HepG2 (cell line): Measurements from ENCODE around the gene ORC4. TPM values are rescaled to one million over a fixed set of nuclear protein-coding genes. Genes with fewer than 3 reads are reported as not detected.

Source experiments
- FOSL2 ChIP-seq: sonication (generic); formaldehyde crosslinking; IDR thresholded peaks from 2 replicates; pipeline ENCODE4 v1.4.0; 2020; ENCODE audit warnings: missing genetic modification reagents
- FOXM1 ChIP-seq: sonication (generic); formaldehyde crosslinking; IDR thresholded peaks from 2 replicates; pipeline ENCODE4 v1.5.0; 2020; ENCODE audit warnings: missing genetic modification reagents
- GATAD2A ChIP-seq: IDR thresholded peaks from 2 replicates; pipeline ENCODE4 v1.6.1; 2016
- HNRNPL ChIP-seq: fragments of 200-400 bp; formaldehyde crosslinking; IDR thresholded peaks from 2 replicates; pipeline ENCODE4 v1.6.1; 2017; ENCODE audit warnings: mild to moderate bottlenecking, low read depth, low read length
- HNRNPUL1 ChIP-seq: fragments of 200-400 bp; formaldehyde crosslinking; IDR thresholded peaks from 2 replicates; pipeline ENCODE4 v1.6.1; 2017; ENCODE audit warnings: low read depth, mild to moderate bottlenecking, low read length, moderate library complexity
- KAT7 ChIP-seq: IDR thresholded peaks from 2 replicates; pipeline ENCODE4 v1.6.1; 2018; ENCODE audit warnings: borderline replicate concordance, missing compliant biosample characterization
- KDM1A ChIP-seq: IDR thresholded peaks from 2 replicates; pipeline ENCODE4 v1.6.1; 2016; ENCODE audit warnings: missing compliant biosample characterization
- KLF15 ChIP-seq: sonication (generic); formaldehyde crosslinking; IDR thresholded peaks from 2 replicates; pipeline ENCODE4 v1.8.1; 2023; ENCODE audit warnings: borderline replicate concordance, mild to moderate bottlenecking, inconsistent platforms, missing genetic modification reagents, mixed read lengths
- MAFG ChIP-seq: sonication (generic); formaldehyde crosslinking; IDR thresholded peaks from 2 replicates; pipeline ENCODE4 v1.5.1; 2020; ENCODE audit warnings: mild to moderate bottlenecking, missing genetic modification reagents
- MLLT10 ChIP-seq: sonication (generic); formaldehyde crosslinking; IDR thresholded peaks from 2 replicates; pipeline ENCODE4 v1.4.0; 2020; ENCODE audit warnings: missing genetic modification reagents
- NFATC3 ChIP-seq: sonication (generic); formaldehyde crosslinking; IDR thresholded peaks from 2 replicates; pipeline ENCODE4 v1.5.1; 2020; ENCODE audit warnings: mild to moderate bottlenecking, missing genetic modification reagents
- RAD21 ChIP-seq: fragments of 450-650 bp; formaldehyde crosslinking; IDR thresholded peaks from 2 replicates; pipeline ENCODE4 v1.5.0; 2020; ENCODE audit warnings: mild to moderate bottlenecking
- SRSF9 ChIP-seq: fragments of 200-400 bp; formaldehyde crosslinking; IDR thresholded peaks from 2 replicates; pipeline ENCODE4 v1.6.1; 2018; ENCODE audit warnings: borderline replicate concordance, mild to moderate bottlenecking, low read depth, low read length; ENCODE audit not compliant: insufficient read depth, poor library complexity, severe bottlenecking
- TBX3 ChIP-seq: fragments of 450-650 bp; IDR thresholded peaks from 2 replicates; pipeline ENCODE4 v1.6.1; 2017; ENCODE audit warnings: antibody characterized with exemption, mild to moderate bottlenecking, inconsistent platforms, borderline replicate concordance
- U2AF1 ChIP-seq: fragments of 200-400 bp; formaldehyde crosslinking; optimal IDR thresholded peaks from 2 replicates; pipeline ENCODE3; 2017; ENCODE audit warnings: mild to moderate bottlenecking, low read depth, low read length
- ZNF441 ChIP-seq: sonication (generic); formaldehyde crosslinking; IDR thresholded peaks from 2 replicates; pipeline ENCODE4 v1.7.0; 2021; ENCODE audit warnings: missing genetic modification reagents, borderline replicate concordance
- ZNF614 ChIP-seq: IDR thresholded peaks from 2 replicates; pipeline ENCODE4 v1.6.1; 2018; ENCODE audit warnings: missing biosample characterization, missing genetic modification reagents, inconsistent platforms, borderline replicate concordance
- ZNF616 ChIP-seq: sonication (generic); formaldehyde crosslinking; IDR thresholded peaks from 2 replicates; pipeline ENCODE4 v1.5.0; 2020; ENCODE audit warnings: low read depth, mild to moderate bottlenecking, missing genetic modification reagents
- ZNF782 ChIP-seq: sonication (generic); formaldehyde crosslinking; IDR thresholded peaks from 2 replicates; pipeline ENCODE4 v1.4.0; 2020; ENCODE audit warnings: missing genetic modification reagents, mild to moderate bottlenecking, borderline replicate concordance
- ZSCAN22 ChIP-seq: sonication (generic); formaldehyde crosslinking; IDR thresholded peaks from 2 replicates; pipeline ENCODE4 v1.4.0; 2020; ENCODE audit warnings: mild to moderate bottlenecking, missing genetic modification reagents
- polyA plus RNA-seq, 8 experiments: library from polyadenylated mRNA; depleted of rRNA in 3 of 8; stranded (reverse) in 7 of 8; unstranded in 1 of 8; fragments of >200 nt; fragmentation: Illumina TruSeq in 4 of 8; extraction: Trizol in 4 of 8; gene quantifications; 2 replicates each; pipeline versions ENCODE4 v1.2.1 to v1.2.3, GENCODE V29; 2011 to 2016; ENCODE audit warnings: low read depth in 4 of 8, missing spikeins in 1 of 8, mixed read lengths in 1 of 8; ENCODE audit not compliant: insufficient read depth in 1 of 8
- total RNA-seq, 5 experiments: library from RNA; depleted of rRNA; stranded (reverse); fragments of >200 nt; fragmentation: Illumina TruSeq; extraction: Trizol; gene quantifications; 2 replicates each; pipeline ENCODE4 v1.2.3, GENCODE V29; 2016; ENCODE audit warnings: low read depth in 1 of 5
- TF ChIP-seq, protein P1 (sequence below): sonication (generic); formaldehyde crosslinking; IDR thresholded peaks from 2 replicates; pipeline ENCODE4 v1.4.0; 2020; ENCODE audit warnings: missing genetic modification reagents, mild to moderate bottlenecking, borderline replicate concordance
- TF ChIP-seq, protein P2 (sequence below): sonication (generic); formaldehyde crosslinking; IDR thresholded peaks from 2 replicates; pipeline ENCODE4 v1.4.0; 2020; ENCODE audit warnings: missing genetic modification reagents
- TF ChIP-seq, protein P3 (sequence below): IDR thresholded peaks from 2 replicates; pipeline ENCODE4 v1.6.1; 2016; ENCODE audit warnings: missing compliant biosample characterization, missing genetic modification reagents, borderline replicate concordance
- TF ChIP-seq, protein P4 (sequence below): IDR thresholded peaks from 2 replicates; pipeline ENCODE4 v1.6.1; 2016; ENCODE audit warnings: low read depth

Gene ORC4
- total and polyA plus RNA-seq, 2 of the 13 experiments (the other 11 are each of a cell fraction or from before 2014, with no cell fraction given) = 28.6 to 84.8 TPM

DNA sequence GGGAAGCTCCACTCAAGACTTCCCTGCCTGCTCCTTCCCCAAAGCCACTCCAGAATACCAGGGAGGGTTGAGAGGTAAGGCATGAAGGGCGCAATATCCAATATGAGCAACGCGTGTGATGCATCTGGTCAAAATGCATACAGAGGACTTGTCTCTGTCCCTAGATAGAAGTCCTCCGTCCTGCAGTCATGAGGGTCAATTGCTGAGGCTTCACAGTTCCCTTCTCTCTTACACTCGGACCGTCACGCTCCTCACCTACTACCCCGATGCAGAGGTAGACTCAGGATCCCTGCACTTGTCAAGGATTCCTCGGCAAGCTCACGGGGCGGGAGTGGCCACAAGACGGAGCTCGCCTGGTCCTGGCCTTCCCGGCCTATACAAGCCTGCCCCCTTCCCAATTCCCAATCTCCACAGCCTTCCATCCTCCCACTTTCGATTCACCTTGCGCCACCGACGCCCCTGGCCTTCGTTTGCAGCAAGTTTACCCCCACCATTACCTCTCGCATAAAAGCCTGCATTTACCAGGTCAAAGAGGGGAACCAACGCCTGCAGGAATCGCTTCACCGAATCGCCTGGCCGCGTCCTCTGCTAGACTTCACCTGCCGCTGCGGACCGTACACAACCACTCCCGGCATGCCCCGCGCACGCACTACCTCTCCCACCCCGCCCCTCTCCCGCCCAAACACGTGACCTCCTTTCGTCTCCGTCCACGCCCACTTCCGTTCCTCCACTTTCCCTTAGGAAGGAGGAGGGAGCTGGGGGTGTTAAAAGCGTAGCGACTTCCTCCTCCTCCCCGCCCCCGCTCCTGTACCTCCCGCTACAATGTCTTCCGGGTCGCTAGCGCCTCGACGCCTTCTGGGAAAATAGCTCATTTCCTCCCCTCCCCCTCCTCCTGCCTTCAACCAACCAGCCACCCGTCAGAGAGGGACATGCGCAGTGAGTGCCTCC lies at the start of gene ORC4 (continued):
- TF ChIP-seq, protein P1, sequence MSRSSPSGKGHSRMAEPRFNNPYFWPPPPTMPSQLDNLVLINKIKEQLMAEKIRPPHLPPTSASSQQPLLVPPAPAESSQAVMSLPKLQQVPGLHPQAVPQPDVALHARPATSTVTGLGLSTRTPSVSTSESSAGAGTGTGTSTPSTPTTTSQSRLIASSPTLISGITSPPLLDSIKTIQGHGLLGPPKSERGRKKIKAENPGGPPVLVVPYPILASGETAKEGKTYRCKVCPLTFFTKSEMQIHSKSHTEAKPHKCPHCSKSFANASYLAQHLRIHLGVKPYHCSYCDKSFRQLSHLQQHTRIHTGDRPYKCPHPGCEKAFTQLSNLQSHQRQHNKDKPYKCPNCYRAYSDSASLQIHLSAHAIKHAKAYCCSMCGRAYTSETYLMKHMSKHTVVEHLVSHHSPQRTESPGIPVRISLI (CRISPR knock-in tag) = peak; percentile 47; the same call in 1 of the 2 replicates
- no peak for TF ChIP-seq U2AF1
- peak; percentile 78; the same call in 1 of the 2 replicates for TF ChIP-seq ZNF614
- TF ChIP-seq ZNF441 (CRISPR knock-in tag) = peak; percentile 95
- TF ChIP-seq, protein P2, sequence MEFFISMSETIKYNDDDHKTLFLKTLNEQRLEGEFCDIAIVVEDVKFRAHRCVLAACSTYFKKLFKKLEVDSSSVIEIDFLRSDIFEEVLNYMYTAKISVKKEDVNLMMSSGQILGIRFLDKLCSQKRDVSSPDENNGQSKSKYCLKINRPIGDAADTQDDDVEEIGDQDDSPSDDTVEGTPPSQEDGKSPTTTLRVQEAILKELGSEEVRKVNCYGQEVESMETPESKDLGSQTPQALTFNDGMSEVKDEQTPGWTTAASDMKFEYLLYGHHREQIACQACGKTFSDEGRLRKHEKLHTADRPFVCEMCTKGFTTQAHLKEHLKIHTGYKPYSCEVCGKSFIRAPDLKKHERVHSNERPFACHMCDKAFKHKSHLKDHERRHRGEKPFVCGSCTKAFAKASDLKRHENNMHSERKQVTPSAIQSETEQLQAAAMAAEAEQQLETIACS (CRISPR knock-in tag) = no peak
- peak; percentile 94 for TF ChIP-seq ZNF616 (CRISPR knock-in tag)
- peak; percentile 69 for TF ChIP-seq GATAD2A (CRISPR knock-in tag)
- no peak for TF ChIP-seq MAFG
- TF ChIP-seq KLF15 = peak; percentile 47; the same call in 1 of the 2 replicates
- no peak for TF ChIP-seq KDM1A
- TF ChIP-seq FOSL2 (CRISPR knock-in tag) = peak; percentile 32; the same call in 1 of the 2 replicates
- no peak for TF ChIP-seq HNRNPUL1
- TF ChIP-seq MLLT10 = no peak
- TF ChIP-seq ZSCAN22 (CRISPR knock-in tag) = no peak
- peak; percentile 96; the same call in 1 of the 2 replicates for TF ChIP-seq KAT7 (CRISPR knock-in tag)
- no peak for TF ChIP-seq SRSF9
- TF ChIP-seq, protein P3, sequence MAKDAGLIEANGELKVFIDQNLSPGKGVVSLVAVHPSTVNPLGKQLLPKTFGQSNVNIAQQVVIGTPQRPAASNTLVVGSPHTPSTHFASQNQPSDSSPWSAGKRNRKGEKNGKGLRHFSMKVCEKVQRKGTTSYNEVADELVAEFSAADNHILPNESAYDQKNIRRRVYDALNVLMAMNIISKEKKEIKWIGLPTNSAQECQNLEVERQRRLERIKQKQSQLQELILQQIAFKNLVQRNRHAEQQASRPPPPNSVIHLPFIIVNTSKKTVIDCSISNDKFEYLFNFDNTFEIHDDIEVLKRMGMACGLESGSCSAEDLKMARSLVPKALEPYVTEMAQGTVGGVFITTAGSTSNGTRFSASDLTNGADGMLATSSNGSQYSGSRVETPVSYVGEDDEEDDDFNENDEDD = peak; percentile 52; the same call in 1 of the 2 replicates
- TF ChIP-seq RAD21 (CRISPR knock-in tag) = peak; percentile 79; the same call in 1 of the 2 replicates
- TF ChIP-seq, protein P4, sequence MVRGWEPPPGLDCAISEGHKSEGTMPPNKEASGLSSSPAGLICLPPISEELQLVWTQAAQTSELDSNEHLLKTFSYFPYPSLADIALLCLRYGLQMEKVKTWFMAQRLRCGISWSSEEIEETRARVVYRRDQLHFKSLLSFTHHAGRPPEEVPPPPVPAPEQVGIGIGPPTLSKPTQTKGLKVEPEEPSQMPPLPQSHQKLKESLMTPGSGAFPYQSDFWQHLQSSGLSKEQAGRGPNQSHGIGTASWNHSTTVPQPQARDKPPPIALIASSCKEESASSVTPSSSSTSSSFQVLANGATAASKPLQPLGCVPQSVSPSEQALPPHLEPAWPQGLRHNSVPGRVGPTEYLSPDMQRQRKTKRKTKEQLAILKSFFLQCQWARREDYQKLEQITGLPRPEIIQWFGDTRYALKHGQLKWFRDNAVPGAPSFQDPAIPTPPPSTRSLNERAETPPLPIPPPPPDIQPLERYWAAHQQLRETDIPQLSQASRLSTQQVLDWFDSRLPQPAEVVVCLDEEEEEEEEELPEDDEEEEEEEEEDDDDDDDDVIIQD (CRISPR knock-in tag) = peak; percentile 82
- TF ChIP-seq HNRNPL = 0 out of 2 replicates have a peak, but pooled peaks have one; percentile 50
- TF ChIP-seq TBX3 = peak; percentile 91
- TF ChIP-seq ZNF782 (CRISPR knock-in tag) = peak; percentile 93; the same call in 1 of the 2 replicates
- peak; percentile 44; the same call in 1 of the 2 replicates for TF ChIP-seq NFATC3 (CRISPR knock-in tag)
- TF ChIP-seq FOXM1 (CRISPR knock-in tag) = 0 out of 2 replicates have a peak, but pooled peaks have one; percentile 36
